GM19351 (cell line): Measurements from ENCODE around the gene RASSF3.
"Not testable (repeated sequence)": the region's sequence is repeated elsewhere in the genome, so short reads cannot be mapped to it uniquely, and the experiment has no call there.

Experiments used
- ATAC-seq: cut with Tn5 transposase; IDR thresholded peaks from one replicate; pipeline ENCODE4 v1.9.1; 2021; ENCODE audit warnings: mild to moderate bottlenecking, moderate library complexity; ENCODE audit not compliant: unreplicated experiment

Gene RASSF3

GRCh38 chr12:64688715-64689114, 78.4 kb downstream of the RASSF3 start:
- no peak for ATAC-seq

GRCh38 chr12:64690236-64690635, 79.9 kb downstream of the RASSF3 start:
- not testable (repeated sequence) for ATAC-seq

- no peak for ATAC-seq
These were observed 81.0 kb downstream of the RASSF3 start for GRCh38 chr12:64691227-64691794.

- ATAC-seq, result no peak
These were observed 81.7 kb downstream of the RASSF3 start for GRCh38 chr12:64691795-64692583.

- ATAC-seq, result no peak
These were observed 84.1 kb downstream of the RASSF3 start for GRCh38 chr12:64694130-64695040.

- no peak for ATAC-seq
These were observed 85.3 kb downstream of the RASSF3 start for GRCh38 chr12:64695550-64695949.

GRCh38 chr12:64696080-64696741, 85.9 kb downstream of the RASSF3 start:
- no peak for ATAC-seq

GRCh38 chr12:64699504-64700115, 89.3 kb downstream of the RASSF3 start:
- no peak for ATAC-seq

- no peak for ATAC-seq
These were observed 90.2 kb downstream of the RASSF3 start for GRCh38 chr12:64700532-64700931.

- ATAC-seq, result no peak
These were observed 91.0 kb downstream of the RASSF3 start for GRCh38 chr12:64701283-64701682.

GRCh38 chr12:64706306-64706705, 96.0 kb downstream of the RASSF3 start:
- ATAC-seq, result no peak

- no peak for ATAC-seq
These were observed 96.6 kb downstream of the RASSF3 start for GRCh38 chr12:64706857-64707256.

- no peak for ATAC-seq
These were observed 97.1 kb downstream of the RASSF3 start for GRCh38 chr12:64707362-64707761.

- ATAC-seq, result no peak
These were observed 97.6 kb downstream of the RASSF3 start for GRCh38 chr12:64707926-64708325.

- ATAC-seq, result no peak
These were observed 99.1 kb downstream of the RASSF3 start for GRCh38 chr12:64709429-64709828.

- no peak for ATAC-seq
These were observed 103.1 kb downstream of the RASSF3 start for GRCh38 chr12:64713376-64713775.

- ATAC-seq, result peak; percentile 87
These were observed 104.3 kb downstream of the RASSF3 start for GRCh38 chr12:64714551-64714968.

GRCh38 chr12:64716371-64716770, 106.1 kb downstream of the RASSF3 start:
- no peak for ATAC-seq

- no peak for ATAC-seq
These were observed 106.7 kb downstream of the RASSF3 start for GRCh38 chr12:64716839-64717455.

- ATAC-seq, result no peak
These were observed 108.4 kb downstream of the RASSF3 start for GRCh38 chr12:64718649-64719048.
